Activated CD4-positive, alpha-beta T cell treated with anti-CD3 and anti-CD28 coated beads for 48 hours (primary cell): Measurements from ENCODE around the gene GNG8.
A peak's percentile ranks its signal among the peaks of the same experiment; 100 is the strongest.
"Not testable (repeated sequence)": the region's sequence is repeated elsewhere in the genome, so short reads cannot be mapped to it uniquely, and the experiment has no call there.

Experiments used
- DNase-seq: peaks from one replicate; pipeline ENCODE4 v3.0.0-alpha.2; 2020

GNG8 gene

DNA sequence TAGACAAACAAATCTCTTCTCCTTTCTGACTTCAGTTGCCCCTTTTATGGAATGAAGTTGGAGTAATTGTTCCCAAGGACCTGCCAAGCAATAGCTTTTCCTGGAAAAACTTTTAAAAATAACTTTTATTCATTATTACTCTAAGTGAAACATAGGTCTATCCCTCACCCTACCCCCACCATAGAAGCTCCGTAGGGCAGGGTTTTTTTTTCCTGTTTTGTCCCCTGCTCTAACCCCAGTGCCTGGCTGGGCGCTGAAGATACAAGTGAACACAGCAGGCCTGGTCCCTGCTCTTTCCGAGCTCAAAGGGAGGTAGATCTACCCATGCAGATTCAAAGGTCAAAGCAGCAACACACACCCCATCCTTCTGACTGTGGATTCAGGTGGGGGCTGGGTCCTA, 8.7 kb upstream of the GNG8 start:
- no peak for DNase-seq

DNA sequence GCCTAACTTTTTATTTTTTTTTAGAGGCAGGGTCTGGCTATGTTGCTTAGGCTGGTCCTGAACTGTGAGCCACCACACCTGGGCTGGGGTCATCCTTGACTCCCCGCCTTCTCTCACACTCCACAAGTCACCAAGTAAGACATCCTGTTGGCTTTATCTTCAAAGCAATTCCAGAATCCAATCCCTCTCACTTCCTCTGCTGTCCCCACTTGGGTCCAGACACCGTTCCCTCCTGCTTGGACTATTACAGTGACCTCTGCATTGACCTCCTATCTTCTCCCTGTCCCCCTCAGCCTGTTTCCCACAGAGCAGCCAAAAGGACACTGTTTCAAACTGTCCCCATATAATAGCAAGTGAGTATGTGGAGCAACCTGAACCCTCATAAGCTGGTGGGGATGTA, 4.7 kb upstream of the GNG8 start:
- DNase-seq = no peak

DNA sequence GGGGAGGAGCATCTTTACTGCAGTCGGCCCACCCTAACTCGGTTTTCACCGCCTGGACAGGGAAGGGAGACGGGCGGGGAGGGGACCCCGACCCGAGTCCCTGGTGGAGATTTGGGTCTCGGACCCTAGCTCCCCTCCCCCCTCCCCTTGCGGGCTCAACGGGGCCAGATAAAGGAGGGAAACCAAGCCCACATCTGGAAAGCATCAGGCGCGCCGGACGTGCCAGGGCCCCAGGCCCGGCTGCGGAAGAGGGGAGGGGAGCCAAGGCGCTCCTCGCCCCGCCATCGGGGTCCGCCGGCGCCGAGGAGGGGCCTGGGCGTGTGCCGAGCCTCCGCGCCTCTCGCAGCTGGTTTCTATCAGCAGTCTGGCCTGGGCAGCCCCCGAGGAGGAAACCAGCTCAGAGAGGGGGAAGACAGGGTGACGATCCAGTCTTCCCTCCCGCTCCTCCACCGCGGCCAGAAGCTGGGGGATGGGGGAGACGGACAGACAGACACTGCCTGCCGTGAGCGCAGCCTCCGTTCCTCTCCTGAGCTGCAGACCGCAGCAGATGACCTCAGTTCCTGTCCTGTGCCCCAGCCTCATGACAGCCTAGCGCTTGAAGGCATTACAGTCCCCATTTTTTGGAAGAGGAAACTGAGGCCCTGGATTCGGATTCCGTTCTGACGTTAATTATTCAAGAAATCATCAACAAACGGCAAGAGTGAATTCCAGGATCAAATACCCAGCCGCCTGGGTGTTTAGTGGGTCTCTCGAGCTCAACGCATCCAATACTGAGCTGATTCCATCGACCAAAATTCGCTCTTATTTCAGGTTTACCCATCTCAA, 3.6 kb upstream of the GNG8 start:
- peak; percentile 50 for DNase-seq

DNA sequence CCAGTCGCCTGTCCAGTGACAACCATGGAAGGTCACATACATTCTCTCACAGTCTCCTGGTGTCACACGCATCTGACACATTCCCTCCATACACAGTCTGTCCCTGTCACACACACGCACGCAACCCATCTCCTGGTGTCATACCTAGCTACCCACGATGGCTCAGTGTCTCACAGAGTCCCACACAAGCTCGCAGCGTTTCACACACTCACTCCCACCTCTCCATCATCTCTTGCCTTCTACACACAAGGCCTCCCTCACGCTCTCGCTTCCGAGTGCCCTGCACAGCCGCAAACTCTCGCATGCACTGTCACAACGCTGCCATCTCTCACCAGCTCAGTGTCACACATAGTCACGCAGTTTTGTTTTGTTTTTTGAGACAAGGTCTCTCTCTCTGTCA, 1.2 kb upstream of the GNG8 start:
- peak; percentile 60 for DNase-seq

DNA sequence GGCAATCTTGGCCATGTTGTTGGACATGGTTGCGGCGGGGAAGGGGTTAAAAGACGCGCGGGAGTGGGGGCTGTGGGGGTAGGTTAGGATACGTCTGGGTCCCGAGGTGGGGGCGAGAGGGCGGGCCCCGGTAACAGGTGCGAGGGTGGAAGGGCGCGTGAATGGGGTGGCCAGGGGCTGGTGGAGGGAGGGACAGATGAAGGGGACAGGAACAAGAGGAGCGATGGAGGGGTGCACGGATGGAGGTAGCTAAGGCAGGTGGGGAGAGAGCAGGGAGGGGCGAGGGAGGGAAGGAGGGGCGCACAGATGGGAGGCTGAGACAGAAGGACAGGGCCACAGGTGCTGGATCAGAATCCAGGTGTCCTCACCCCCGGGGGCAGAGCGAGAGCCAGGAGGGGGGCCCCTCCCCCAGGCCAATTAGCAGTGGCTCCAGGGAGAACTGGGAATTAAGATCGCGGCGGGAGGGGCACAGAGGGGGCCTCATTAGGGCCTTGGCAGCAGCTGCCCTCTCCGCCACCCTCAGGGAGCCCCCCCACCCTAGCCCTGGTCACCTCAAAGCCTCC, 1.3 kb downstream of the GNG8 start:
- DNase-seq = no peak

DNA sequence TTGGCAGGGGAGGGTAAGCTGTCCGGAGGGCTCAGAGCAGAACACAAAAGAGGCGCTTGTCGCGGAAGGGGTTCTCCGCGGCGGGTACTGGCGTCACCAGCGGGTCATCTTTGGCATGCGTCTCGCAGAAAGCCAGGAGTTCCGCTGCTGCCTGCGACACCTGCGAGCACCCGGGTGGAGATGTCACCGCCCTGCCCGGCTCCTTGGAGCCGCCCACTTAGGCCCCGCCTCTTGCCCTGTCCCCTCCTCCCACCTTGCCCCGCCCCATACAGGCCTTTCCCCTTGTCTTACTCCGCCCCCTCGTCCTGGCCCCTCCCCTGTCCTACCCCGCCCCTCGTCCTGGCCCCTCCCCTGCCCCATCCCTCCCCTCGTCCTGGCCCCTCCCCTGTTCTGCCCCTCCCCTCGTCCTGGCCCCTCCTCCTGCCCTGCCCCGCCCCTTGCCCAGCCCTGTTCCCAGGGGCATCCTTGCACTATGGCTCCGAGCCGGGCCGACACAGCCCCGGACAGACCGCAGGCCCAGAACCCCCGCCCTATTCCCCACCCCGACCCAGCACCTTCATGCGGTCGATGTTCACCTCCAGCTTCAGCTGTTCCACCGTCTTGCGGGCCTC, 1.9 kb downstream of the GNG8 start:
- DNase-seq = peak; percentile 99

DNA sequence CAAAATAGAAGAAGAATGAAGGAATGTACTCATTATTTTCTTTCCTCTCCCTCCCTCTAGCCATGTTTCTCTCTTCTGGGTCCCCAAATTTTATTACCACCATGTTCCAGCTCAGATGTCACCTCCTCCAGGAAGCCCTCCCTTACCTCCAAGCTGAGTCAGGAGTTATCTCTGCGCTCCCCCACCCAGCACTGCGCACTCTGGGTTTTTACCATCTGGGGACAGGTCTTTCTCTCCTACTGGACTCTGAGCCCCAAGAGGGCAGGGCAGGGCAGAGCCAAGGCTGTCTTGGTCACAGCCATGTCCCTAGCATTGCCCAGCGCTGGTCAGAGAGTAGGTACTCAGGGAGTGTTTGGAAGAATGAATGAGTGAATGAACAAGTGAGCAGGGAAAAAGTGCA, 2.9 kb downstream of the GNG8 start:
- DNase-seq = no peak

DNA sequence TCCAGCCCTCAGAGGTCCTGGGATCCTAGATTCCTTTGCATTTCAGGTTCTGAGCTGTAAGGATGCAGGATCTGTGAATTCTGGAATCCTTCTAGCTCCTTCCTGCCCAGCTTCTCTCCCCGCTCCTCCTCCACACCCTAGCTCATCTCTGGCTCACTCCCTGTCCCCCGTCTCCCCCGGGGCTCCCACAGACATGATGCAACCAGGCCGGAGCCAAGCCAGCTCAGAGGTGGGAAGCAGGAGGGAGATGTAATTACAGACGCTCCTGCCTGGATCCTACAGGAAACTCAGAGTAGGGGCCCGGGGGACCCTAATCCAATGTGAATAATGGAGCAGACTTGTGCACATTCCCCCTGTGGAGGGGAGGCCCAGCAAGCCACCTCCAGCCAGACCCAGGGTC, 4.5 kb downstream of the GNG8 start:
- no peak for DNase-seq

DNA sequence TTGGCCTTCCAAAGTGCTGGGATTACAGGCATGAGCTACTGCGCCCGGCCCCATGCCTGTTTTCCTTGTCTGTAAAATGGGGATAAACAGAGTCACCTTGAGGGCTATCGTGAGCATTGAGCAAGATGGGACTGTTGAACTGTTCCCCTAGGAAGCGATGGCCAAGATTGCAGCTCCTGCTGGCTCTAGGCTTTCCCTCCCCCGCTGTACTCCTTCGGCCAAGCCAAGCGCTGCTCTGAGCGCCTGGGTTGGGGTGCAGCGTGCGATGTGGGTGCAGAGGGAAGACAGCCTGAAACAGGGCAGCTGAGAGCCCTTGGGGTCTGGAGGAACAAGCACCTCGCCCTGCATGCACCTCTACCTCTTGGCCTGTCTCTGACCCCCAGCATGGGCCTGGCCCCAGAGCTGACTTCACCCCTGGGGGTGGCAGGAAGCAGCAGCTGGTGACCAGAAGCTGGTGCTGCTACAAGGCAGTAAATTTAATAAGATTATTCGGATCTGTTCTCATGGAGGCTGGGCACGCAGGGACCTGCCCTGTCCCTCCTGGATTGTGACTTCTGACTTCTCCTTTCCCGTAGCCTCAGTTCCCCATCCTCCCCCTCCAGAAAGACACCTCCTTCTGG, 5.3 kb downstream of the GNG8 start:
- no peak for DNase-seq

DNA sequence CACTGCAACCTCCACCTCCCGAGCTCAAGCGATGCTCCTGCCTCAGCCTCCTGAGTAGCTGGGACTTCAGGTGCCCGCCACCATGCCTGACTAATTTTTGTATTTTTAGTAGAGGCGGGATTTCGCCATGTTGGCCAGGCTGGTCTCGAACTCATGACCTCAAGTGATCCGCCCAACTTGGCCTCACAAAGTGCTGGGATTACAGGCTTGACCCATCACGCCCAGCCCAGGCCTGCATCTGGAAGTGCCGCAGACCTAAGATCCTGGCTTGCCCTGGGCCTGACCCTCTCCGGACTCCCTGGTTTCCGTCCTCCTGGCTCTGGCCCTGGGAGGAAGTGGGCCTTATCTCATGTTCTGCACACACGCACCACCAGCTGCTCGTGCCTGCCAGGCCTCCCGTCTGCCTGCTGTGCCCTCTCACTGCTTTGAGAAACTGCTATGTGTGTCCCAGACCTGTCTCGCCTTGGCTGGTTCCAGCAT, 6.4 kb downstream of the GNG8 start:
- DNase-seq = no peak

DNA sequence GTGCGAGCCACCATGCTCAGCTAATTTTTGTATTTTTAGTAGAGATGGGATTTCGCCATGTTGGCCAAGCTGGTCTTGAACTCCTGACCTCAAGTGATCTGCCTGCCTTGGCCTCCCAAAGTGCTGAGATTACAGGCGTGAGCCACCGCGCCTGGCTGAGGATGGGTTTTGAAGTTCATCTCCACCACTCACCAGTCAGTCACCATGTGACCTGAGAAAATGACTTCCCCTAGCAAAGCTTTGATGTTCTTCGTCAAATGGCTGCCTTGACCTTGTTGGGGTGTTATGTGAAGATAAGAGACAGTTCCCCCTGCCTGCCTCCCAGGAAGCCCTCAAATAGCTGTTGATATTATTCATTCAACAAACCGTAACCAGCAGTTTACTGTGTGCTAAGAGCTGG, 7.0 kb downstream of the GNG8 start:
- not testable (repeated sequence) for DNase-seq

DNA sequence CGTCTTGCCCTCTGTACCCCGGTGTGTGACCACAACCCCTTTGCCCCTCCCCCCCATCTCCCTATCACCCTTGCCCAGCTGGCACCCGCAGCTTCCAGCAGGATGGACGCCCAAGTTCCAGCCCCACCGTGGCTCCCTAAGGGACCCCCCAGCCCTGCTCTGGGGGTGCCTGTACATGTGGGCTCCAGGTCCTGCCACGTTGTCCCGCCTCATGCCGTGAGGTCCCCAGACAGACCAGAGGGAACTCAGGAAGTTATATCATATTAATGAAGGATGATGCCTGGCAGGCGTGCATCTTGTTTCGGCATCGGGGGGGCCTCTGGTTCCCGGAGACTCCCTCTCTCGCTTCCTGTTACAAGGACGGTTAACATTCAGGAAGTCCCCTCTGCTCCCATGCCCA, 9.6 kb downstream of the GNG8 start:
- DNase-seq = no peak

DNA sequence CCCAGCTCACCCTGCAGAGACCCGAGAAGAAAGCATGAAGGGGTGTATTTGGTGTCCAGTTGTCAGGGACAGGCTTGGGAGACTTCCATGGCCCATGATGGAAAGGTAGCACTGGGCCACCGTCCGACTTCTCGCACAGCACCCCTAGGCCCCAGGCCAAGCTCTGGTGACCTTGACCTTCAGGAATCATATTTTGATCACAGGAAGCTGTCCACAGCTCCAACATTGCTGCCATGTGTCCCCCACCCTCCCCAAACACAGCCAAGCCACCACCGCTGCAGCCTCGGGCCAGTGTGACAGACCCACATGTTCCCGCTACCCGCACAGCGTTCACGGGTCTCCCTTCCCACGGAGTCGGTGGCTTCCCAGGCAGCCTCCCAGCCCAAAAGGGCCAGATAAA, 10.3 kb downstream of the GNG8 start:
- no peak for DNase-seq

DNA sequence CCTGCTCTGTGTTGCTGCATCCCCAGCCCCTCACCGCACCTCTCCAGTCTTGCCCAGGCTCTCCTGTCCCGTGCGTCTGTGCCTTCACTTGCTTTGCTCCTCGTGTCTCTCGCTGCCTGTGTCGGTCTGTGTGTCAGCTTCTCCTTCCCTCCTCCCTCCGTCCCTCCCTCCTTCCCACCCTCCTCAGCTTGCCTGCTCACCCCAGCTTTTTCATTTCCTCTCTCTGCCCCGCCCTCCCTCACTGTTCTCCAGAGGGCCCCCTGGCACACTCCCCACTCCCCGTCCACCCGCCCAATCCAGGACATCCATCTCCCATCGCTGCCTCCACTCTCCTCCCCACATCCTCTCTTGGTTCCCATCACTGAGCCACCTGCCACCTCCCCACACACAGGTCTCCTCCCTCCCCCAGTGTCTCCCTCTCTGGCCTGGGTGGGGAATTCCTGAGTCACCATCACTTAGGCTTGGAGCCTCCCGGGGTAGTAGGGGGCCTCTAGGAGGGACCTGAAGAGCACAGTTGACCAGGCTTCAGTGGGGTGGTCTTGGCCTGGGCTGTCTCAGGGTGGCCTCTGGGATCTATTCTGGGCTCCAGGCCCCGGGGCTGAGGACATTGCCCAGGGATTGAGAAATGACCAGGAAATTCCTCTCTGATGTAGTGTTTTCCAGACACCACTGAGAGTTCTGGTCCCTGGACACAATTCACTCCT, 10.9 kb downstream of the GNG8 start, which contains the start of gene PTGIR:
Gene PTGIR, minus strand, starts transcription at position 132 of the 704 bp plus-strand sequence. CDS start 864 bp downstream, outside the sequence.
- peak; percentile 66 for DNase-seq

DNA sequence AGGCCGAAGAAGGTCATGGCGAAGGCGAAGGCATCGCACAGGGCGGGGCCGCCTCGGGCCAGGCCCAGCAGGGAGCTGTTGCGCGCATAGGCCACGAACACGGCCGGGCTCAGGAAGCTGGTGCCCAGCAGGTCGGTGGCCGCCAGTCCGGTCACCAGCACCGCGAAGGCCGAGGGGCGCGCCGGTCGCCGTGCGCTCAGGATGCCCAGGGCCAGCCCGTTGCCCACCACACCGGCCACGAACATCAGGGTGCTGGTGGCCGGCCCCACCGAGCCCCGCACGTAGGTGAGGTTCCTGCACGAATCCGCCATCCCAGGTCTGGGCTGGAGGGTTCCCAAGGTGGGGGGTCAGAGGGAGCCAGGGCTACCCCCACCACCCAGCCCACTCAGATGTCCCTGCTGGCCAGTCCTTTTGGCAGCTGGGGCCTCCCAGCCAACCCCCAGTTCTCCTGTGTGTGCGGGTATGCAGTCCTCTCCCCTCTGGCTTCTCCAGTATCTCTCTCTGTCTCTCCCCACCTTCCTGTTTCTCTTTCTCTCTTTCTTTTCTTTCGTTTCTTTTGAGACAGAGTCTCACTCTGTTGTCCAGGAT, 12.0 kb downstream of the GNG8 start:
- no peak for DNase-seq

DNA sequence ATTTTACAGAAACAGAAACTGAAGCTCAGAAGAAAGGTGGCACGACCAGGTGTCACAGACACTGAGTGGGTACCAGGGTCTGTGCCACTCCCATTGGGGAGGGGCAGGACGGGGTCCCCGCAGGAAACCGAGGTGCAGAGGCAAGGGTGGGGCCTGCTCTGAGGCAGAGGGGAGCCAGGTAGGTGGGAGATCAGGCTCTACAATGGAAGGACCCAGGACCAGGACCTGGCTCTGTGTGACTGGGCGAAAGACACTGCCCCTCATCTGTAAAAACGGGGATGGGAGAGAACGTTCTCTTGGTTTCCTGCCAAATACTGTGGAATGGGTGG, 13.9 kb downstream of the GNG8 start:
- DNase-seq = no peak

DNA sequence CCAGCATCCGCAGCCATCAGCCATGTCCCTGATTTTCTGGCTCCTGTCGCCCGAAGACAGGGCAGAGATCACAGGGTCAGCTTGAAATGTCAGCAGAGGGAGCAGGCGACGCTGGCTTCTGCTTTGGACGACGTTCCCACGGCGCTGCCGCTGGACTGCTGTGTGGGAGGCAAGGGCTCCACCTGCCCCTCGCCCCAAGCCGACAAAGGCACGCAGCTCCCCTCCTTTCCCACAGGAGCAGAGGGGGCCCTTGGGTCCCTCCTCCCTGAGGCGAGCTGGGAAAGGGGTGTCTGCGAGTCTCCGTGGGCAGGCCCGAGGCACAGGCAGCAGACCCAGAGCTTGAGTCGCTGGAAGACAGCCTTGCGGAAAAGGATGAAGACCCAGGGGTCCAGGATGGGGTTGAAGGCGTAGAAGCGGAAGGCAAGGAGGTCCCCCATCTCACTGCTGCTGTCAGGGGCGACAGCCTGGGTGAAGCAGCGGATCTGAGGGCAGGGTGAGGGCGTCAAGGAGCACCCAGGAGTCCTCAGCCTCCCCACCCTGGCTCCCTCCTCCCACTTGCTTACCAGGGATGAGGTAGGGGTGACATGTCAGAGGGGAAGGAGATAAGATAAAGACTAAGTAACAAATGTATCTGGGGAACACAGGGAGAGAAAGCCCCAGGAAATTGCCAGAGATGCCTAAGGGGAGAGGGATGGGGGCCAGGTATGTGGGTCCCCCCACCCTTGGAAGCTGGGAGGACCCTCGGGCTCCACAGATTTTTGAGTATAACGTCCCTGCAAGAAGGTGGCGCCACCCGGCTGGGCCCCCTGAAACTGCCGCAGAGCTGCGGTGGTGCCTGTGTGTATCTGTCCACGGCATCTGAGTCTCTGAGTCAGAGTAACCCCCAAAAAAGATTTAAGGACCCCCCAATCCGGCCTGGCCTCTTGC, 14.5 kb downstream of the GNG8 start:
- DNase-seq = no peak

DNA sequence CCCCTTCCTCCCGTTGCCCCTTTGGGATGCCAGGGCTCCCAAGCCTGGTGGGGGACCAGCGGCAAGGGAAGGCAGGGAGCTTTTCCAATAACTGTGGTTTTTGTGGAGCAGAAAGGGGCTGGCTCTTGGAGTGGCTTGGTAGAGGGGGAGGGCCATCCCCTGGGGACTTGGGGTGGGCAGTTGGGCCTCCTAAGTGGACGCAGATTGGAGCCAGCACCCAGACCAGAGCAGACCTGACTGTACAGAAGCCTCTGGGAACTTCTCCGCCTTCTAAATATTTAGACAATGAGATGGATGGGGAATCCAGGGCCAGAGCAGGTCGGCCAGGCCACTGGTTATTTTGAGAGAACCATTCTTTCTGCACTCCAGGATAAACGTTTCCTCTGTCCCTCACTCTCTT, 15.3 kb downstream of the GNG8 start:
- no peak for DNase-seq

DNA sequence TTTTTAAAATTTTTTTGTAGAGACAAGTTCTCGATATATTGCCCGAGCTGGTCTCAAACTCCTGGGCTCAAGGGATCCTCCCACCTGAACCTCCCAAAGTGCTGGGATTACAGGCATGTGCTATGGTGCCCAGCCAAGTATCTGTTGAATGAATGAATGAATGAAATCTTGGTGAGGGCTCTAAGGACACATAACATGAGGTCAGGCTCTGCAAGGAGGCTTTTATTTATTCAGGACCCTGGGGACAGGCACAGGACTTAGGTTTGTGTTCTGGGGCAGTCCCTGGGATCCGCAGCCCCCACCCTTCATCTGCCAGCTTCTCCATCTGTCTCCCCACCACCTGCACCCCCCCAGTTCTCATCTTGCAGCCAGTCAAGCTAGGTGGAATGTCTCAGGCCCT, 15.7 kb downstream of the GNG8 start:
- DNase-seq = no peak

DNA sequence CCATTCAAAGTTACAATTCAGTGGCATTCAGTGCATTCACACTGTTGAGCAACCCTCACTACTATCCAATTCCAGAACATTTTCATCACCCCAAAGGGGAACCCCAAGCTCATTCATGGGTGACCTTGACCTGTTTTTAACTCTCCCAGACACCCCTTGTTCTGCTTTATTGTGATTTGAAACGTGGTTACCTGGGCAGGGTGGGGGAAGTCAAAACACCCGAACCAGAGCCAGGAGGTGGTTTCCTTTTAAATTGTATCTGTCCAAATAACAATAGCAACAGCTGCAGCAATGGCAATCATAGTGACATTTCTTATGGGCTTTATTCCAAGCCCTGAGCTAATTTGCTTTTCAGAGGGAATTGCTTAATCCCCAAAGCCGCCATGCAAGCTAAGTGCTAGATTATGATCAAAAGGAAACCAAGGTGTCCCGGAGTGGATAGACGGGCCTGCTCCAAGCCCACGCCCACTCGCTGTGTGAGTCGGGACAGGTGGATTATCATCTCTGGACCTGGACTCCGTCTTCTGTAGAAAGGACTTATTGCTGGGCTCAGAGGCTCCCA, 17.3 kb downstream of the GNG8 start:
- DNase-seq = no peak

DNA sequence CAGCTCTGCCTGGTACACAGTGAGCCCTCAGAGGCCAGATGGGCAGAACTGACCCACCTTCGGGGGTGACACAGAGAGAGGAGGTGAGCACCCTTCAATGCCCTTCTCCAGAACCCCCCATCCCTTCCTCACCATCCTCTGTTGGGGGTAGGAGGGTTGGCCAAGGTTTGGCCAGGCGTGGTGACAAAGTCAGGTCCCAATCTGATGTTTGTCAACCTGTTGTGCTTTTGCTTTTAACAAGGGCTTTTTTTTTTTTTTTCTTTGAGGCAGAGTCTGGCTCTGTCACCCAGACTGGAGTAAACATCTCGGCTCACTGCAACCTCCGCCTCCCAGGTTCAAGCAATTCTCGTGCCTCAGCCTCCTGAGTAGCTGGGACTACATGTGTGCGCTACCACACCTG, 18.4 kb downstream of the GNG8 start:
- no peak for DNase-seq
